IMR-90 (cell line): ENCODE measurements around the gene C14orf180. TPM values are rescaled to one million over a fixed set of nuclear protein-coding genes. Genes with fewer than 3 reads are reported as not detected.

ENCODE experiments used
- ATAC-seq: fragments of 200-7000 bp; cut with Tn5 transposase; 2 replicates; pipeline ENCODE4 v1.9.1; 2020; ENCODE audit warnings: low read depth, mild to moderate bottlenecking, moderate library complexity
- BruUV-seq: library from RNA; stranded (reverse); fragments of 400-500 nt; replicated peaks from 2 replicates; lab custom pipeline; 2021; lab: Mats Ljungman, UMichigan
- CTCF ChIA-PET: fragments of 300-600 bp; formaldehyde crosslinking; extraction: SDS; loops from one replicate; lab custom pipeline; 2021; ENCODE audit warnings: antibody characterized with exemption; lab: Yijun Ruan, JAX
- POLR2A ChIA-PET: fragments of 300-600 bp; sonication (Branson Sonifier 250); formaldehyde crosslinking; loops from one replicate; lab custom pipeline; 2022; ENCODE audit warnings: antibody characterized with exemption; ENCODE audit not compliant: unreplicated experiment; lab: Charles Lee
- DNase-seq: peaks from one replicate; pipeline ENCODE4 v3.0.0; 2013
- H2AFZ ChIP-seq: replicated peaks from 2 replicates; pipeline ENCODE3; 2013; ENCODE audit warnings: low read length, mild to moderate bottlenecking; ENCODE audit not compliant: poor library complexity
- H2AK5ac ChIP-seq: 2 replicates; pipeline ENCODE4 v1.6.1; 2013; ENCODE audit warnings: low read depth, low read length, inconsistent platforms
- H2AK9ac ChIP-seq: replicated peaks from 2 replicates; pipeline ENCODE3; 2013; ENCODE audit warnings: mild to moderate bottlenecking, low read depth, low read length, moderate library complexity; ENCODE audit not compliant: poor library complexity
- H2BK120ac ChIP-seq: 2 replicates; pipeline ENCODE4 v1.6.1; 2013; ENCODE audit warnings: low read depth, low read length, inconsistent platforms
- H2BK15ac ChIP-seq: 3 replicates; pipeline ENCODE4 v1.6.1; 2013; ENCODE audit warnings: low read depth, low read length, inconsistent platforms
- H2BK20ac ChIP-seq: 2 replicates; pipeline ENCODE4 v1.6.1; 2013; ENCODE audit warnings: low read depth, mild to moderate bottlenecking, inconsistent platforms, low read length, moderate library complexity
- H2BK5ac ChIP-seq: 2 replicates; pipeline ENCODE4 v1.6.1; 2013; ENCODE audit warnings: mild to moderate bottlenecking, low read depth, low read length, inconsistent platforms; ENCODE audit not compliant: poor library complexity, severe bottlenecking
- H3K14ac ChIP-seq: replicated peaks from 2 replicates; pipeline ENCODE4 v1.6.1; 2013; ENCODE audit warnings: low read depth, low read length, inconsistent platforms
- H3K18ac ChIP-seq: 2 replicates; pipeline ENCODE4 v1.6.1; 2013; ENCODE audit warnings: low read depth, low read length, control low read depth
- H3K23ac ChIP-seq: 2 replicates; pipeline ENCODE4 v1.6.1; 2013; ENCODE audit warnings: low read depth, low read length, inconsistent platforms
- H3K27ac ChIP-seq: 2 replicates; pipeline ENCODE4 v1.5.1; 2013; ENCODE audit warnings: mild to moderate bottlenecking, control low read depth, low read length; ENCODE audit not compliant: insufficient read depth
- H3K27me3 ChIP-seq: 2 replicates; pipeline ENCODE4 v1.6.1; 2013; ENCODE audit warnings: low read length; ENCODE audit not compliant: control insufficient read depth, insufficient read depth
- H3K36me3 ChIP-seq: 2 replicates; pipeline ENCODE4 v1.6.1; 2013; ENCODE audit warnings: low read length, mixed read lengths; ENCODE audit not compliant: control insufficient read depth, insufficient read depth
- H3K4ac ChIP-seq: 2 replicates; pipeline ENCODE4 v1.6.1; 2013; ENCODE audit warnings: low read depth, low read length, inconsistent platforms
- H3K4me1 ChIP-seq: 2 replicates; pipeline ENCODE4 v1.6.1; 2013; ENCODE audit warnings: low read length, mixed read lengths; ENCODE audit not compliant: control insufficient read depth, insufficient read depth
- H3K4me2 ChIP-seq: 2 replicates; pipeline ENCODE4 v1.6.1; 2013; ENCODE audit warnings: low read depth, mild to moderate bottlenecking, control low read depth, low read length, moderate library complexity
- H3K4me3 ChIP-seq: 2 replicates; pipeline ENCODE4 v1.5.1; 2013; ENCODE audit warnings: low read depth, mild to moderate bottlenecking, control low read depth, low read length, moderate library complexity; ENCODE audit not compliant: insufficient read depth
- H3K56ac ChIP-seq: 2 replicates; pipeline ENCODE4 v1.6.1; 2013; ENCODE audit warnings: low read length, inconsistent platforms; ENCODE audit not compliant: insufficient read depth; ENCODE audit errors: extremely low read depth
- H3K79me1 ChIP-seq, 2 experiments: 2 replicates each; pipeline ENCODE4 v1.6.1; 2013; ENCODE audit warnings: low read length in 2 of 2, inconsistent platforms in 1 of 2, low read depth in 1 of 2
- H3K9ac ChIP-seq: 2 replicates; pipeline ENCODE4 v1.6.1; 2013; ENCODE audit warnings: low read depth, low read length, control low read depth
- H3K9me1 ChIP-seq: 2 replicates; pipeline ENCODE4 v1.6.1; 2013; ENCODE audit warnings: low read length, inconsistent platforms; ENCODE audit not compliant: insufficient read depth
- H3K9me3 ChIP-seq: 2 replicates; pipeline ENCODE4 v1.6.1; 2013; ENCODE audit warnings: low read length; ENCODE audit not compliant: control insufficient read depth, insufficient read depth
- H4K20me1 ChIP-seq: 2 replicates; pipeline ENCODE4 v1.6.1; 2013; ENCODE audit warnings: low read length, inconsistent platforms; ENCODE audit not compliant: insufficient read depth
- H4K5ac ChIP-seq: 2 replicates; pipeline ENCODE4 v1.6.1; 2013; ENCODE audit warnings: mild to moderate bottlenecking, low read depth, low read length, control low read depth
- H4K8ac ChIP-seq, 2 experiments: 2 replicates each; pipeline ENCODE4 v1.6.1; 2013; ENCODE audit warnings: low read depth in 2 of 2, low read length in 2 of 2, control low read depth in 1 of 2, inconsistent platforms in 1 of 2
- H4K91ac ChIP-seq: 2 replicates; pipeline ENCODE4 v1.6.1; 2013; ENCODE audit warnings: low read depth, low read length, inconsistent platforms; ENCODE audit not compliant: insufficient read depth
- BHLHE40 ChIP-seq: fragments of 150-350 bp; IDR thresholded peaks from 2 replicates; pipeline ENCODE4 v1.6.1; 2016; ENCODE audit warnings: mild to moderate bottlenecking, low read depth, low read length
- CEBPB ChIP-seq: IDR thresholded peaks from 2 replicates; pipeline ENCODE4 v1.6.1; 2012; ENCODE audit warnings: low read depth, low read length, improper control_type of control experiment
- CHD1 ChIP-seq: IDR thresholded peaks from 2 replicates; pipeline ENCODE4 v1.6.1; 2012; ENCODE audit warnings: low read depth, low read length, improper control_type of control experiment
- CTCF ChIP-seq: conservative IDR thresholded peaks from 2 replicates; pipeline ENCODE4 v1.5.1; 2012; ENCODE audit warnings: mild to moderate bottlenecking, low read depth, low read length, improper control_type of control experiment
- FOS ChIP-seq: fragments of 150-350 bp; IDR thresholded peaks from 2 replicates; pipeline ENCODE4 v1.6.1; 2016; ENCODE audit warnings: low read depth, low read length
- MAFK ChIP-seq: IDR thresholded peaks from 2 replicates; pipeline ENCODE4 v1.6.1; 2012; ENCODE audit warnings: low read depth, low read length, improper control_type of control experiment
- MAZ ChIP-seq: IDR thresholded peaks from 2 replicates; pipeline ENCODE4 v1.6.1; 2012; ENCODE audit warnings: low read depth, mild to moderate bottlenecking, low read length, improper control_type of control experiment, moderate library complexity, borderline replicate concordance
- MXI1 ChIP-seq: IDR thresholded peaks from 2 replicates; pipeline ENCODE4 v1.6.1; 2012; ENCODE audit warnings: low read depth, mild to moderate bottlenecking, low read length, moderate library complexity, borderline replicate concordance
- NFE2L2 ChIP-seq: fragments of 150-350 bp; IDR thresholded peaks from 2 replicates; pipeline ENCODE4 v1.6.1; 2016; ENCODE audit warnings: low read depth, mild to moderate bottlenecking, low read length
- POLR2A ChIP-seq: IDR thresholded peaks from 2 replicates; pipeline ENCODE4 v1.6.1; 2012; ENCODE audit warnings: mild to moderate bottlenecking, low read depth, low read length
- RAD21 ChIP-seq: IDR thresholded peaks from 2 replicates; pipeline ENCODE4 v1.6.1; 2012; ENCODE audit warnings: low read length, improper control_type of control experiment
- RCOR1 ChIP-seq: IDR thresholded peaks from 2 replicates; pipeline ENCODE4 v1.6.1; 2012; ENCODE audit warnings: mild to moderate bottlenecking, low read length, improper control_type of control experiment; ENCODE audit not compliant: insufficient replicate concordance
- RFX5 ChIP-seq: IDR thresholded peaks from 2 replicates; pipeline ENCODE4 v1.8.0; 2012; ENCODE audit warnings: low read depth, mild to moderate bottlenecking, low read length, moderate library complexity
- SMC3 ChIP-seq: fragments of 150-350 bp; IDR thresholded peaks from 2 replicates; pipeline ENCODE4 v1.6.1; 2016; ENCODE audit warnings: low read depth, mild to moderate bottlenecking, antibody characterized with exemption, low read length, moderate library complexity
- WGBS, 2 experiments: methylation state at CpG; one replicate each; pipeline versions ENCODE4 v1.1.5 to v1.1.7; 2013; ENCODE audit warnings: missing lambda C conversion rate in 2 of 2; ENCODE audit not compliant: insufficient read length in 1 of 2; ENCODE audit errors: extremely low coverage in 2 of 2; 5-methylcytosine and 5-hydroxymethylcytosine counted together
- dilution Hi-C: fragments of 300-500 bp; cut with HindIII; formaldehyde crosslinking; loops from one replicate; pipeline ENCODE4 v1.14.3; 2018; ENCODE audit warnings: low sequenced_read_pairs; ENCODE audit not compliant: unreplicated experiment
- in situ Hi-C: fragments of 300-500 bp; cut with MboI; formaldehyde crosslinking; loops from 3 replicates; pipeline ENCODE4 v1.14.3; 2019; ENCODE audit warnings: low sequenced_read_pairs, inconsistent platforms, mixed read lengths
- intact Hi-C: fragments of 100-400 bp; cut with micrococcal nuclease; formaldehyde crosslinking; loops from 2 replicates; pipeline ENCODE4 v1.10.0; 2022
- polyA plus RNA-seq, 3 experiments: library from polyadenylated mRNA; depleted of rRNA; stranded (reverse); fragments of >200 nt; gene quantifications; 2 replicates each; pipeline ENCODE4 v1.2.3, GENCODE V29; 2012; ENCODE audit warnings: low replicate concordance in 1 of 3
- total RNA-seq: library from RNA; depleted of rRNA; stranded (reverse); fragments of >200 nt; gene quantifications from 2 replicates; pipeline ENCODE4 v1.2.3, GENCODE V29; 2012
- TF ChIP-seq, protein P1 (sequence below): fragments of 150-350 bp; IDR thresholded peaks from 2 replicates; pipeline ENCODE4 v1.6.1; 2017; ENCODE audit warnings: mild to moderate bottlenecking, antibody characterized with exemption, low read length, low read depth
- TF ChIP-seq, protein P2 (sequence below): fragments of 150-350 bp; IDR thresholded peaks from 2 replicates; pipeline ENCODE4 v1.6.1; 2016; ENCODE audit warnings: low read depth, mild to moderate bottlenecking, low read length, moderate library complexity, borderline replicate concordance

C14orf180 gene
- total and polyA plus RNA-seq, 2 of the 4 experiments (the other 2 are of a cell fraction), result not detected

DNA sequence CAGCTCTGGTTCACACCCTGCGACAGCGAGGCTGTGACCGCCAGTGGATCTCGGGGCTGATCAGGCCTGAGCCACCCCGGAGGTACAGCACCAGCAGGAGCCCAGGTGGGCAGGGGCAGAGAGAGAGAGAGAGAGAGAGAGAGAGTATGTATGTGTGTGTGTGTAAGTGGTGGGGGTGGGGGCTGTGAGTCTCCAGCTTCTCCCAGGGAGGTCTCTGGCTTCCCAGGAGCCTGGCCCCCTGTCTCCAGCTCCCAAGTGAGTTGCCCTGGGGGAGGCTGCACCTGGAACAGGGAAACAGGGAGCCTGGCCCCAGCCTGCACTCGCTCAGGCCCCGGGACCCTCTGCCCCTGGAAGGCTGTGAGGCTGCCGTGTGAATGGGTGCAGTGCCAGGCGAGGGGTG lies 2.0 kb downstream of the C14orf180 start:
- no peak overlapping the region for H3K4me2 ChIP-seq
- no peaks in the 10 kb centered on the region for H4K20me1 ChIP-seq
- intact Hi-C loops (no loop called here), dilution Hi-C loops (no loop called here), in situ Hi-C loops (no loop called here)
- H3K9me1 ChIP-seq, result no peaks in the 10 kb centered on the region
- H3K4me3 ChIP-seq, result no peak overlapping the region
- DNase-seq (no peak), ATAC-seq (no peak)
- H3K4ac ChIP-seq, result no peak overlapping the region
- 68% methylated on average over 4 of the region's 9 CpGs; no CpG with 5 or more reads in 1 of the 2 experiments for WGBS, 2 experiments
- no peak overlapping the region for H3K56ac ChIP-seq
- H3K14ac ChIP-seq, result no peak overlapping the region
- no peak overlapping the region for H4K91ac ChIP-seq
- no peak overlapping the region for H4K8ac ChIP-seq
- ChIA-PET CTCF (no interaction called here), POLR2A (no interaction called here)
- no peak overlapping the region for H3K9ac ChIP-seq
- H2AFZ ChIP-seq, result peak overlapping the region; percentile 43
- no peaks in the 10 kb centered on the region for H3K79me1 ChIP-seq
- no peak overlapping the region for H2BK15ac ChIP-seq
- H3K4me1 ChIP-seq, result no peaks in the 10 kb centered on the region
- H4K5ac ChIP-seq, result no peak overlapping the region
- no peak overlapping the region for H3K23ac ChIP-seq
- H2AK5ac ChIP-seq, result no peak overlapping the region
- H3K18ac ChIP-seq, result no peak overlapping the region
- H2BK20ac ChIP-seq, result no peak overlapping the region
- H2AK9ac ChIP-seq, result no peak overlapping the region
- no peak overlapping the region for H3K27ac ChIP-seq
- TF ChIP-seq BHLHE40, result no peak
- TF ChIP-seq RAD21, result no peak
- TF ChIP-seq CHD1, result no peak
- no peak for TF ChIP-seq RCOR1
- no peak for TF ChIP-seq FOS
- TF ChIP-seq, protein P1, sequence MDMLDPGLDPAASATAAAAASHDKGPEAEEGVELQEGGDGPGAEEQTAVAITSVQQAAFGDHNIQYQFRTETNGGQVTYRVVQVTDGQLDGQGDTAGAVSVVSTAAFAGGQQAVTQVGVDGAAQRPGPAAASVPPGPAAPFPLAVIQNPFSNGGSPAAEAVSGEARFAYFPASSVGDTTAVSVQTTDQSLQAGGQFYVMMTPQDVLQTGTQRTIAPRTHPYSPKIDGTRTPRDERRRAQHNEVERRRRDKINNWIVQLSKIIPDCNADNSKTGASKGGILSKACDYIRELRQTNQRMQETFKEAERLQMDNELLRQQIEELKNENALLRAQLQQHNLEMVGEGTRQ, result no peak
- TF ChIP-seq POLR2A, result no peak
- no peak for TF ChIP-seq MAFK
- no peak for TF ChIP-seq RFX5
- TF ChIP-seq NFE2L2, result no peak
- TF ChIP-seq CTCF, result no peak
- TF ChIP-seq, protein P2, sequence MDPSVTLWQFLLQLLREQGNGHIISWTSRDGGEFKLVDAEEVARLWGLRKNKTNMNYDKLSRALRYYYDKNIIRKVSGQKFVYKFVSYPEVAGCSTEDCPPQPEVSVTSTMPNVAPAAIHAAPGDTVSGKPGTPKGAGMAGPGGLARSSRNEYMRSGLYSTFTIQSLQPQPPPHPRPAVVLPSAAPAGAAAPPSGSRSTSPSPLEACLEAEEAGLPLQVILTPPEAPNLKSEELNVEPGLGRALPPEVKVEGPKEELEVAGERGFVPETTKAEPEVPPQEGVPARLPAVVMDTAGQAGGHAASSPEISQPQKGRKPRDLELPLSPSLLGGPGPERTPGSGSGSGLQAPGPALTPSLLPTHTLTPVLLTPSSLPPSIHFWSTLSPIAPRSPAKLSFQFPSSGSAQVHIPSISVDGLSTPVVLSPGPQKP, result no peak
- TF ChIP-seq CEBPB, result no peak
- TF ChIP-seq MXI1, result no peak
- no peak for TF ChIP-seq SMC3
- TF ChIP-seq MAZ, result no peak
- BruUV-seq, result no TSS peak
- no peaks in the 10 kb centered on the region for H3K9me3 ChIP-seq
- no peak overlapping the region for H2BK120ac ChIP-seq
- no peak overlapping the region for H2BK5ac ChIP-seq
- H3K27me3 ChIP-seq, result peaks cover 17% of the 10 kb centered on the region; the same call in 1 of the 2 replicates
- no peaks in the 10 kb centered on the region for H3K36me3 ChIP-seq
